ENCODE data around the gene RIT1.

GRCh38 chr1:155919801-155920200, 8.7 kb upstream of the RIT1 start:
- TF ChIP-seq CTCF (conservative IDR thresholded peaks at IDR 0.05; ENCODE audit: low read depth, low read length) (no peak), EZH2 (IDR thresholded peaks at IDR 0.05; ENCODE audit: low read length, unreplicated experiment) (no peak)
